SHP77 treated with DMSO at 0.1 percent for 48 hours (cell line): ENCODE measurements around the gene SEMA3G.
A peak's percentile ranks its signal among the peaks of the same experiment; 100 is the strongest.

Experiments used
- DNase-seq: peaks from one replicate; lab custom pipeline; 2025; lab: John Stamatoyannopoulos, UW

SEMA3G gene

GRCh38 chr3:52438579-52439425 lies 6.1 kb downstream of the SEMA3G start:
- DNase-seq = no peak

DNA sequence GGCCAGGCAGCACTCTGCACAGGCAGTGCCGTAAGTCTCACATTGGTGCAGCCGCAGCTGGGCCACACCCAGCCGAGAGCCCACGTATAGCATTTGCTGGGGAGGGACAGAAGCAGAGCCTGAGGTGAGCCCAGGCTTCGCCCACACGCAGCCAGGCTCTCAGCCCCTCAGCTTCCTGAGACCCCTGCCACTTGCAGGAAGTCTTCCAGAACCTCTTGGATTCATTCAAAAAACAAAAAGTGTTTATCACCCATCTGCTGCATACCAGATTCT lies 6.9 kb downstream of the SEMA3G start:
- no peak for DNase-seq

GRCh38 chr3:52437326-52438103 lies 7.4 kb downstream of the SEMA3G start:
- DNase-seq = no peak

DNA sequence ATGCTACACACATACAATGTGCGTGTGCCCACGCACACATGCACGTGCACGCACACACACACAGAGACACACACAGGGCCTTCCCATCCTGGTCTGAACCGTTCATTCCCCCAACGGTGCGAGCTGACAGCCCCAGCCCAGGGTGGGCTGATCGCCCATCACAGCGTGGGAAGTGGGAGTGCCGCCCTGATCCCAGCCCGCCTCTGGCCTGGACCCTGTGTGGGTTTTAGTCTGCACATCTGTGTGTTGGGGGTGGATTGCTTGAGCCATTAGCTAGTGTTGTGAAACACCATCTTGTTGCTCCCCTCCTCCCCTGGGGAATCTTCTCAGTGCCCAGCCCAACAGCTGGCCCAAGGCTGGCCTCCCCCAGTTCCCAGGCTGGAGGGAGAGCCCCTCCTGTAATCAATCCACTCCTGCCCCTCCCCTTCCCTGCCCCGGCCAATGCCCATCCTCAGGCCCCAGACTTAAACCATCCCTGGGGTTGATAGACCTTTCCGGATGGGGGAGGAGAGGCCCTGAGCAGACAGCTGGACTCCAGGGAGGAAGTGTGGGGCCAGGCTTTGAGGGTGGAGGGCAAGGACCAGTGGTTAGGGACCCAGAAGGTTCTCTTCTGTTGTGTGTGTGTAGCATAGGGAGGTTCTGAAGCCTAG lies 8.3 kb downstream of the SEMA3G start:
- no peak for DNase-seq

- DNase-seq = no peak
Measured at GRCh38 chr3:52435246-52436101, 9.4 kb downstream of the SEMA3G start.

DNA sequence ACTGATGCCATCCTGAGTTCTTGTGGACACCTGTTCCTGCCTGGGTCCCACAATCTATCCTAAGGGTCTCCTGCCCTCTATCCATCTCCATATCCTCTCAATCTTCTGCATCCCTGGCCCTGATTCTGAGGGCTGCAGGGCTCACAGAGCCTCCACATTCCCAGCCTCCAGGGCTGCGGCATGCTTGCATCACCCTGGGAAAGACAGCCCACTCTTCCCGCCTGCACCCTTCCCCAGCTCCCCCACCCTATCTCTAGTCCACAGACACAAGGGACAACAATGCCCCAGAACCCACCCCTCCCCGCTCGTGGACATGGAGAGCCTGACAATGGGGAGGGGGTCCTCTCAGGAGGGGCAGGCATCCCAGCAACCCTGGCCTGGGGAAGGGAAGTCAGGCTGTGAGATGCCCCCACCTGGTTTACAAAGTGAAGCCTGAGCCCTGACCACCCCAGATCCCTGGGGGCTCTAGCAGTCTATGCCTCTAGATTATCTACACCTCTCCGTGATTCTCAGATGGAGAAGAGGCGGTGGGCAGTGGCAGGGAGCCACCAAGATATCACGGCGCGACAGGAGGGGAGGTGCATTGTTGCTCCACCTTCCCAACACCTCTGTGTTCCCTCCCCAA lies 10.3 kb downstream of the SEMA3G start:
- no peak for DNase-seq

DNA sequence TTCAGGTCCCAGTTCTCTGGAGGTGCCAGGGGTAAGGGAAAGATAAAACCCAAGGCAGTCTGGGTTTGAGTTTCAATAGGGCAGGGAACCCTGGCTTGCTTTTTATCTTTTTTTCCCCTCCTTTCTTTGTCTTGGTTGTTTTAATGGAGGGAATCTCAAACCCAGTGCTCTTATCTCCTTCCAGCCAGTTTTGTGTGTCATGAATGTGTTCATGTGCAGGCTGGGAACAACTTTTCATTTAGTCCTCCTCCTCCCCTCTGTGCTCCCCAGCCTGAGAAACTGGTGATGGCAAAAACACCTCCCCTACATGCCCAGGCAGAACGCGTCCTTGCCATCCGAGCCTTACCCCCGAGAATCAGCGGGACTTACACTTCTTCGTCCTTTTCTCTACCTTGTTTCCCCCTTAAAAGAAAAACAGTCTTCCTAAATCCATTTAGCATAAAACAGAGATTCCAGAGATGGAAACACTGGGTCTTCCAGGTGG lies 10.9 kb downstream of the SEMA3G start:
- DNase-seq = no peak

- DNase-seq = no peak
Measured at GRCh38 chr3:52433328-52433995, 11.4 kb downstream of the SEMA3G start.

GRCh38 chr3:52432691-52433141 lies 12.2 kb downstream of the SEMA3G start:
- DNase-seq = no peak

DNA sequence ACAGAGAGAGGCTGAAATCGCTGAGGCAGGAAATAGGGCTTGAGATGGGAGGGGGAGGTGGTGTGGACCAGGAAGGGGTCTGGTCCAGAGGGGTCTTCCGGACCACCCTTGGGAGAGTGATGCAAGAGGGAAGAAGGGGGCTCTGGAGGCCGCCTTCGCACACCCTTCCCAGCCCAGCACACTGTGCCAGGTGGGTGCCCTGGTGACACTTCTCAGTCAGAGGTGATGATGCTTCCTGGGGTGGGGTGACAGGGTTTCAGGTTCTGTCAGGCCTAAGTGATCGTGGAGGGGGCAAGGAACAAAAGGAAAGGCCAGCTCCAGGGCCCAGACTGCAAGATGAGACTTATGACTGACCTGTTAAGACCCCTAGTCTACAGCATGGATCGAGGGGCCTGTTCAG lies 12.7 kb downstream of the SEMA3G start:
- no peak for DNase-seq

DNA sequence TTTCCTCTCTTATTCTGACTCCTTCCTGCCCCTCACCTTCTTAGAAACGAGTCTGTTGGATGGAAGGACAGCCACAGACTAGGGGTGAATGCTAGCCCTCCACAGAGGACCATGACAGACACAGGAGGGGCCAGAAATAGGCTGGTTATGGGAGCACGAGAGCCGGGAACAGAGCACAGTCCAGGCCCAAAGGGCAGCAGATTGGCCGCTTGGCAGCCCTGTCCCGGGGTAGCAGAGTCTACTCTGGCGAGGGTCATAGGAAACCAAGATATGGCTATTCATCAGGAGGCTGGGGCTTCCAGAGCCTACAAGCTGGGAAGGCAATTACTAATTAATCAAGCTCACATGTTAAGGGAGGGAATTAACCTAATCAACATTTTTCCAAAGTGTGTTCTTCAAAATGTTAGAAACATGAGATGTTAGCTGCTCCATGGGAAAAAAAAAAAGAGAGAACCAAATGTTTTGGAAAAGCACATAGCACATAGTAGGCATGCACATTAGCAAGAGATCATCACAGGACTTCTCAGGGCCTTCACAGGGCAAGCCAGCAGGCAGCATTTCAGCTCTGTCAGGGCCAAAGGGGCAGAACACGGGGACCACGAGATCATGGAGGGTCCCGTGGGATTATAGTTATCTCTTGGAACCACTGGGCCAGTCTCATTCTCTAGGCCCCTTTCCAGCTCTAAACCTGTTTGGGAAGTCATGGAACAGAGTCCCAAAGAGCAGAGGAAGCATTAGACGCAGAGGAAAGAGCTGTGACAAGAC lies 13.3 kb downstream of the SEMA3G start:
- DNase-seq = no peak

GRCh38 chr3:52430416-52430810 lies 14.5 kb downstream of the SEMA3G start:
- no peak for DNase-seq

DNA sequence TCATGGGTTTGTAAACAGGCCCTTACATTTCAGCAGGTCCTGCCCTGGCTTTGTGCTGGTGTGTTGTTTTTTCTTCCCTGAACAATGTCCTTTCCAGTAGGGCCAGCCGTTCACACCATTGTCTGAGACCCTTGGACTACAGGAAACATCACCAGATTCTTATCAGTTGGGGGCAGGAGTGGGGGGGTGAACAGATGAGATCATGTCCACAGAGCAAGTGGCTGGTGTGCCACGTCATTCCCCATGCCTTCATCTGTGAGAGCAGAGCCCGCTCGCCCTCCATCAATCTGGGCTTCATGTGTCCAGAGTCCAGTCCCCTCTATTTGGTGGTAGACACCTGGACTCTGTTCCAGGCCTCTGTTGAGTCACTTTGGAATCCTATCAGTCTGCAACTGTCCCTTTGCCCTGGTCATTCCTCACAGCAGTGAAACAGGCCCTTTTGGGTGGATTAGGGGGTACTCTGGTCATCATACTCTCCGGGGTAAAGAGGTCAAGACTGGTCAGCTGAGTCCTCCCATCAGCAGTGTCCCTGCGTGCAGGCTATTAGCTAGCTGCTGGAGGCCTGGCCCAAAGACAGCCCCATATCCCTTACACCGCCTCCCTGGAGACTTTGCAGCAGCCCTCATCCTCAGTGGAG lies 15.0 kb downstream of the SEMA3G start:
- DNase-seq = no peak

- DNase-seq = no peak
Measured at GRCh38 chr3:52429031-52429430, 15.9 kb downstream of the SEMA3G start.

DNA sequence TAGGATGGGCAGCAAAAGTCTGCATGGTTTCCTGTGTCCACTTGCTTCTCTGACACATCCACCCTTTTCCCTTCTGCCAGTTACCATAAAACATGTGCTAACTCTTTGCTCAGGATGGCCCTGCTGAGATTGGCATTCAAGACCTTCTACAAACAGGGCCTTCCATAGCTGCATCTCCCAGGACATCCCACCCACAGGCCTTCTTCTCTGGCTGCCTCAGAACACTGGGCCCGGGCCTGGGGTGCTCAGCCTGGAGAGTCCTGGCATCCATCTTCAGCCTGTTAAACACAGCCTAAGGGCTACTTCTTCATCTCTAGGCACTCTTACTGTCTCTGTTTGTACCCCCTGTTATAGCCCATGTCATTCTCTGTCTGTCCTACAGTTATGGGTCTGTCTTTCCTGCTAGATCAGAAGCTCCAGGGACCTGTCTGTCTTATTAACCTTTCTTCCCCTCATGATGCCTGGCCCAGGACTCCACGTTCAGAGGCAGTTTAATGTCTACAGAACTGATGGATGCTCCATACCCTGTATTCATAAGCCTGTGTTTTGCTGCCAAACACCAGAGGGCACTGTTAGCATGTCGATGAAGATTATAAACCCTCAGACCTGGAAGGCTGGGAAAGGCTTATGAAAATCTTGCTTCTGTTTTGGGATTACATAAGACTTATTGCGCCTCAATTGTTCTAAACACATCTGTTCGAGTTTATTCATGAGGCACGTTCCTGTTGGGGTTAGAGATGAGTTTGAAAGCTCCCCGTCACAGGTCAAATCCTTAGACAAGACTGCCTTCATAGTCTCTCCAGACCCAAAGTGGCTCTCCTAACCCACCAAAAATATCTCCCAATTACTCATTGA lies 16.5 kb downstream of the SEMA3G start:
- peak; percentile 40 for DNase-seq

DNA sequence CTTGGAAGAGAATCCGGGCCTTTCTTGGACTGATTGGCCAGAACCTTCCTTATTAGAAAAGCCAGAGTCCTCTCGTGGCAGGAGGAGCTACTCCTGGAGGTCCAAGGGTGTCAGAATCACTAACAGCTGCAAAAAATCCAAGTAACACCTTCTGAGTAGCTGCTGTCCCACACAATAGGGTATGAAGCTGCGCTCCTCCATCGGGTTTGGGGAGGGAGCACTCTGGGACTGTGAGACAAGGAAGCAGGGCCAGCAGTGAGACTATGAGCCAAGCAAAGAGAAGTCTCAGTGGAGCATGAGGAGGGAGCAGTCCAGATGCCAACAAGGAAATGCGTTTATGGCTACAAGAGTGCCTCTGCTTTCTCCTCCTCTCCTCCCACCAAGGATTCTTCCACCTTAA lies 21.7 kb downstream of the SEMA3G start:
- no peak for DNase-seq

- no peak for DNase-seq
Measured at GRCh38 chr3:52422669-52423068, 22.2 kb downstream of the SEMA3G start.

- no peak for DNase-seq
Measured at GRCh38 chr3:52420388-52420787, 24.5 kb downstream of the SEMA3G start.

DNA sequence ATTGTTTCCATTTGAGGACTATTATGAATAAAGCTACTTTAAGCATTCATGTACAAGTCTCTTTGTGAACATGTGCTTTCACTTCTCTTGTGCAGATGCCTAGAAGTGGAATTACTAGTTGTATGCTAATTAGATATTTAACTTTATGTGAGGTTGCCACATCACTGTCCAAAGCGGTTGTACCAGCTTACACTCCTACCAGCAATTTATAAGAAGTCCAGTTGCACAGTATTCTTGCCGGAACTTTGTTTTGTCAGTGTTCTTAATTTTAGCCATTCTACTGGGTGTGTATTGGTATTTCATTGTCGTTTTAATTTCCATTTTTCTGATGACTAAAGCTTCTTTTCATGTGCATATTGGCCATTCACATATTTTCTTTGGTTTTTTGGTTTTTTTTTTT lies 29.1 kb downstream of the SEMA3G start:
- no peak for DNase-seq
